K562 (cell line): ENCODE data around the gene PLCB1. TPM values are rescaled to one million over a fixed set of nuclear protein-coding genes. Genes with fewer than 3 reads are reported as not detected.

Source experiments
- ATAC-seq: fragments of 200-7000 bp; cut with Tn5 transposase; 3 replicates; pipeline ENCODE4 v1.9.1; 2020; ENCODE audit warnings: moderate library complexity
- BruUV-seq: library from RNA; stranded (reverse); fragments of 400-500 nt; replicated peaks from 2 replicates; lab custom pipeline; 2021; lab: Mats Ljungman, UMichigan
- CTCF ChIA-PET: fragments of 300-600 bp; formaldehyde crosslinking; extraction: SDS; loops from one replicate; lab custom pipeline; 2021; ENCODE audit warnings: low intra/inter-chr PET ratio; lab: Yijun Ruan, JAX
- POLR2A ChIA-PET: fragments of 300-600, 350-650 bp; sonication (Branson Sonifier 250); formaldehyde crosslinking; extraction: SDS; loops from one replicate; lab custom pipeline; 2021; ENCODE audit warnings: antibody characterized with exemption, inconsistent platforms; lab: Yijun Ruan, JAX
- DNase-seq, 4 experiments: peaks; one replicate each; pipeline versions ENCODE4 v3.0.0 to v3.0.0-alpha.2; 2011 to 2018; ENCODE audit warnings: low spot score in 3 of 4, mixed read lengths in 3 of 4; ENCODE audit errors: extremely low read depth in 1 of 4
- FAIRE-seq: peaks from 2 replicates; lab custom pipeline; 2011; peaks lifted over from hg19 to GRCh38; lab: Jason Lieb, UNC
- H2AFZ ChIP-seq: 2 replicates; pipeline ENCODE4 v1.6.0; 2011; ENCODE audit warnings: low read depth, low read length, control low read depth, inconsistent platforms
- H3K27ac ChIP-seq: fragments of 200-600 bp; 3 replicates; pipeline ENCODE4 v1.8.0; 2011; ENCODE audit warnings: low read depth, mild to moderate bottlenecking, control low read depth, inconsistent platforms, low read length, moderate library complexity, mixed read lengths; ENCODE audit errors: extremely low read depth
- H3K27me3 ChIP-seq, 2 experiments: fragments of 300-600 bp in 1 of 2; 2 replicates in 1 of 2; 3 replicates in 1 of 2; pipeline versions ENCODE4 v1.6.0 to v1.8.0; 2011; ENCODE audit warnings: inconsistent platforms in 2 of 2, low read length in 2 of 2, mild to moderate bottlenecking in 1 of 2, mixed read lengths in 1 of 2, moderate library complexity in 1 of 2; ENCODE audit not compliant: control insufficient read depth in 2 of 2, insufficient read depth in 2 of 2
- H3K36me3 ChIP-seq: fragments of 300-600 bp; 3 replicates; pipeline ENCODE4 v1.8.0; 2011; ENCODE audit warnings: mild to moderate bottlenecking, low read length, inconsistent platforms; ENCODE audit not compliant: control insufficient read depth, insufficient read depth
- H3K4me1 ChIP-seq, 2 experiments: fragments of 200-600 bp in 1 of 2; replicated peaks in 1 of 2; 2 replicates in 1 of 2; 3 replicates in 1 of 2; pipeline versions ENCODE4 v1.5.1 to v1.8.0; 2011; ENCODE audit warnings: inconsistent platforms in 2 of 2, low read length in 2 of 2, mild to moderate bottlenecking in 1 of 2, mixed read lengths in 1 of 2, moderate library complexity in 1 of 2; ENCODE audit not compliant: control insufficient read depth in 2 of 2, insufficient read depth in 2 of 2
- H3K4me2 ChIP-seq: 2 replicates; pipeline ENCODE4 v1.6.1; 2011; ENCODE audit warnings: low read length, control low read depth, inconsistent platforms, mixed read lengths; ENCODE audit not compliant: insufficient read depth
- H3K4me3 ChIP-seq: fragments of 200-600 bp; sonication (generic), shearing (Covaris generic); 2 replicates; pipeline ENCODE4 v1.5.1; 2016; ENCODE audit warnings: control low read depth, inconsistent platforms
- H3K79me2 ChIP-seq: fragments of 200-600 bp; 3 replicates; pipeline ENCODE4 v1.8.0; 2011; ENCODE audit warnings: low read length, inconsistent platforms; ENCODE audit not compliant: control insufficient read depth, insufficient read depth
- H3K9ac ChIP-seq, 2 experiments: 2 replicates each; pipeline versions ENCODE4 v1.6.0 to v1.6.1; 2011; ENCODE audit warnings: low read depth in 2 of 2, low read length in 2 of 2, control low read depth in 1 of 2, inconsistent platforms in 1 of 2, mild to moderate bottlenecking in 1 of 2, mixed read lengths in 1 of 2; ENCODE audit not compliant: insufficient read depth in 1 of 2
- H3K9me1 ChIP-seq: one replicate; pipeline ENCODE4 v1.6.0; 2011; ENCODE audit warnings: inconsistent platforms, mild to moderate bottlenecking, low read length, moderate library complexity; ENCODE audit not compliant: control insufficient read depth, insufficient read depth
- H3K9me3 ChIP-seq: replicated peaks from 2 replicates; pipeline ENCODE4 v1.5.1; 2011; ENCODE audit warnings: low read depth, low read length, inconsistent platforms; ENCODE audit not compliant: control insufficient read depth, insufficient read depth
- H4K20me1 ChIP-seq: replicated peaks from 2 replicates; pipeline ENCODE4 v1.6.1; 2011; ENCODE audit warnings: low read length, inconsistent platforms, mixed read lengths; ENCODE audit not compliant: control insufficient read depth, insufficient read depth
- DMBX1 ChIP-seq: fragments of 250-450 bp; sonication (Bioruptor Pico); IDR thresholded peaks from 2 replicates; pipeline ENCODE4 v1.8.0; 2022; ENCODE audit warnings: inconsistent platforms, mild to moderate bottlenecking, moderate library complexity, borderline replicate concordance
- E2F1 ChIP-seq: sonication (generic); formaldehyde crosslinking; IDR thresholded peaks from 2 replicates; pipeline ENCODE4 v1.8.1; 2023; ENCODE audit warnings: mild to moderate bottlenecking, missing genetic modification reagents, moderate library complexity
- FOXO4 ChIP-seq: fragments of 450-650 bp; formaldehyde crosslinking; IDR thresholded peaks from 2 replicates; pipeline ENCODE4 v1.4.0; 2020; ENCODE audit warnings: mild to moderate bottlenecking, moderate library complexity
- LARP7 ChIP-seq: fragments of 450-650 bp; IDR thresholded peaks from 2 replicates; pipeline ENCODE4 v1.6.1; 2016
- NRF1 ChIP-seq, 2 experiments: fragments of 450-650 bp; IDR thresholded peaks in 1 of 2; conservative IDR thresholded peaks in 1 of 2; 2 replicates each; pipeline ENCODE4 v1.6.1; 2014; ENCODE audit warnings: mild to moderate bottlenecking in 2 of 2
- SETDB1 ChIP-seq: IDR thresholded peaks from one replicate; pipeline ENCODE4 v1.6.1; 2012; ENCODE audit warnings: low read length, control low read depth, inconsistent platforms
- SLC30A9 ChIP-seq: fragments of 250-450 bp; sonication (Bioruptor Pico); IDR thresholded peaks from 2 replicates; pipeline ENCODE4 v1.8.0; 2022; ENCODE audit warnings: mild to moderate bottlenecking, moderate library complexity
- SOX6 ChIP-seq: fragments of 450-650 bp; IDR thresholded peaks from 2 replicates; pipeline ENCODE4 v1.6.1; 2014; ENCODE audit warnings: mild to moderate bottlenecking
- TCF15 ChIP-seq: fragments of 250-450 bp; sonication (Bioruptor Pico); IDR thresholded peaks from 2 replicates; pipeline ENCODE4 v1.8.0; 2022; ENCODE audit warnings: moderate library complexity, mild to moderate bottlenecking, inconsistent platforms
- WGBS: fragments of 100-300 bp; shearing (Covaris generic); methylation state at CpG from one replicate; pipeline ENCODE4 v1.1.6; 2016; ENCODE audit warnings: low coverage, mixed read lengths; ENCODE audit not compliant: insufficient coverage; ENCODE audit errors: missing lambda C conversion rate; 5-methylcytosine and 5-hydroxymethylcytosine counted together
- in situ Hi-C: fragments of 300-500 bp; cut with MboI; formaldehyde crosslinking; loops from 4 replicates; pipeline ENCODE4 v1.15.0; 2018; ENCODE audit warnings: inconsistent platforms, mixed read lengths
- intact Hi-C: fragments of 100-400 bp; cut with micrococcal nuclease; formaldehyde crosslinking; loops from 2 replicates; pipeline ENCODE4 v1.14.2; 2022
- polyA plus RNA-seq, 8 experiments: library from polyadenylated mRNA; depleted of rRNA in 4 of 8; stranded (reverse) in 5 of 8; unstranded in 3 of 8; fragments of >200 nt; fragmentation: Nextera tagmentation in 2 of 8; fragmentation: Illumina TruSeq in 1 of 8; extraction: Ambion mirVana in 2 of 8; extraction: Trizol in 1 of 8; gene quantifications; 2 replicates each; pipeline versions ENCODE4 v1.2.1 to v1.2.3, GENCODE V29; 2011 to 2014; ENCODE audit warnings: inconsistent platforms in 1 of 8, missing spikeins in 1 of 8
- total RNA-seq, 7 experiments: library from RNA; depleted of rRNA in 6 of 7; stranded (reverse); fragments of >200 nt in 6 of 7; fragmentation: Illumina TruSeq in 2 of 7; extraction: Trizol in 2 of 7; gene quantifications; 2 replicates each; pipeline versions ENCODE4 v1.2.1 to v1.2.3, GENCODE V29; 2011 to 2021; ENCODE audit warnings: low replicate concordance in 1 of 7

PLCB1 gene
- total and polyA plus RNA-seq, 9 of the 15 experiments (the other 6 are each of a cell fraction or from before 2014, with no cell fraction given): 0.34 to 3.1 (median 1.3) TPM

GRCh38 chr20:8339349-8339748 is 207.3 kb downstream of the PLCB1 start:
- H3K4me3 ChIP-seq: no peak overlapping the region
- no peaks in the 10 kb centered on the region for H3K79me2 ChIP-seq
- no peaks in the 10 kb centered on the region for H3K4me1 ChIP-seq
- TF ChIP-seq SETDB1 (no peak), TCF15 (CRISPR knock-in tag) (no peak), SLC30A9 (CRISPR knock-in tag) (no peak), DMBX1 (CRISPR knock-in tag) (no peak), NRF1 (conservative IDR thresholded peaks at IDR 0.05 in 1 of 2, IDR thresholded peaks at IDR 0.05 in 1 of 2) (no peak), E2F1 (CRISPR knock-in tag) (no peak), FOXO4 (CRISPR knock-in tag) (no peak), SOX6 (no peak), LARP7 (no peak)
- no peak overlapping the region for H3K4me2 ChIP-seq
- H3K27ac ChIP-seq: no peak overlapping the region
- ATAC-seq (no peak), DNase-seq (no peak), FAIRE-seq (no peak)
- no peaks in the 10 kb centered on the region for H3K27me3 ChIP-seq
- CTCF ChIA-PET: no interaction called here
- H3K9me3 ChIP-seq: no peaks in the 10 kb centered on the region
- WGBS: 0% methylated on average over 1 of the region's 3 CpGs
- H2AFZ ChIP-seq: no peak overlapping the region
- H4K20me1 ChIP-seq: no peaks in the 10 kb centered on the region
- no TSS peak for BruUV-seq
- H3K9ac ChIP-seq: no peak overlapping the region
- in situ Hi-C loops: no loop called here
- intact Hi-C loops: no loop called here
- no peaks in the 10 kb centered on the region for H3K36me3 ChIP-seq
- POLR2A ChIA-PET: no interaction called here
- no peaks in the 10 kb centered on the region for H3K9me1 ChIP-seq
